Measurements from ENCODE around the gene PARD6G. TPM values are rescaled to one million over a fixed set of nuclear protein-coding genes. Genes with fewer than 3 reads are reported as not detected.

PARD6G gene
- total RNA-seq, 4 donors from 2014 or later, result 2.5 to 6.6 (median 3.6) TPM

GRCh38 chr18:80192653-80193385 is 54.5 kb downstream of the PARD6G start:
- Histone ChIP-seq H3K9me3 (no peaks in the 10 kb centered on the region), H3K27ac (no peak overlapping the region), H3K4me3 (no peak overlapping the region), H3K4me1 (no peaks in the 10 kb centered on the region), H3K27me3 (no peaks in the 10 kb centered on the region), H3K36me3 (no peaks in the 10 kb centered on the region)
- no peak for TF ChIP-seq POLR2A (IDR thresholded peaks at IDR 0.05)
- TF ChIP-seq, protein P1, sequence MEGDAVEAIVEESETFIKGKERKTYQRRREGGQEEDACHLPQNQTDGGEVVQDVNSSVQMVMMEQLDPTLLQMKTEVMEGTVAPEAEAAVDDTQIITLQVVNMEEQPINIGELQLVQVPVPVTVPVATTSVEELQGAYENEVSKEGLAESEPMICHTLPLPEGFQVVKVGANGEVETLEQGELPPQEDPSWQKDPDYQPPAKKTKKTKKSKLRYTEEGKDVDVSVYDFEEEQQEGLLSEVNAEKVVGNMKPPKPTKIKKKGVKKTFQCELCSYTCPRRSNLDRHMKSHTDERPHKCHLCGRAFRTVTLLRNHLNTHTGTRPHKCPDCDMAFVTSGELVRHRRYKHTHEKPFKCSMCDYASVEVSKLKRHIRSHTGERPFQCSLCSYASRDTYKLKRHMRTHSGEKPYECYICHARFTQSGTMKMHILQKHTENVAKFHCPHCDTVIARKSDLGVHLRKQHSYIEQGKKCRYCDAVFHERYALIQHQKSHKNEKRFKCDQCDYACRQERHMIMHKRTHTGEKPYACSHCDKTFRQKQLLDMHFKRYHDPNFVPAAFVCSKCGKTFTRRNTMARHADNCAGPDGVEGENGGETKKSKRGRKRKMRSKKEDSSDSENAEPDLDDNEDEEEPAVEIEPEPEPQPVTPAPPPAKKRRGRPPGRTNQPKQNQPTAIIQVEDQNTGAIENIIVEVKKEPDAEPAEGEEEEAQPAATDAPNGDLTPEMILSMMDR (IDR thresholded peaks at IDR 0.05), result no peak
- DNase-seq, result no peak

DNA sequence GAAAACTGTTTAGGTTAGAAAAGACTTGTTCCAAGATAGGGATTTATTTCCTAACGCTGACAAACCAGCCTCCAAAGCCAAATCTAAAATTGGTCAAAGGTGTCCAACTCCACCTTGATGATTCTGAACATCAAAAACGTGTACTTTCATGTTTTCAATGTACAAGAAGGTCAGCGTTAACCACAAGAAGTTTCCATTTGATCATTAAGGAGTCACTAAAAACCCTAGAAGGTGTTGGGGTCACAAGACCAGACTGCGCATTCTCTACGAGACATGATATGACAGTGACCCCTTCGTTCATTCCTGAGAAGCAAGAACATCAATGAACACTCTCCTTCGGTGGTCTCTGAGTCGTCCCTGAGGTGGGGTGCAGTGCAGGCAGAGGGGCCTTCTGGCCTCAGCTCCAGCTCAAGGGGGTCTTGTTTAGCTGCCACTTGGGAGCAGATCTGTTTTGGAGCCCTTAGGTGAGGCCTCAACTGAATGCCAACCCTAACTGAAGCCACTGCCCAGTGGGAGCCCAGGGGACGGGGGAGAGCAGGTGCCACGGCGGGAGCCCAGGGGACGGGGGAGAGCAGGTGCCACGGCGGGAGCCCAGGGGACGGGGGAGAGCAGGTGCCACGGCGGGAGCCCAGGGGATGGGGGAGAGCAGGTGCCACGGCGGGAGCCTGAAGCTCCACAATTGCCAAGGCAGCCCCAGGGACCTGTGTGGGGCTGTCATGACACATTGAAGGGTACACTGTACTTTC is 55.2 kb downstream of the PARD6G start:
- no peak overlapping the region for H3K27ac ChIP-seq
- TF ChIP-seq POLR2A (IDR thresholded peaks at IDR 0.05), result no peak
- TF ChIP-seq, protein P1 (IDR thresholded peaks at IDR 0.05), result no peak
- H3K4me3 ChIP-seq, result no peak overlapping the region
- H3K4me1 ChIP-seq, result no peaks in the 10 kb centered on the region
- H3K36me3 ChIP-seq, result no peaks in the 10 kb centered on the region
- no peaks in the 10 kb centered on the region for H3K27me3 ChIP-seq
- no peak for DNase-seq
- H3K9me3 ChIP-seq, result no peaks in the 10 kb centered on the region

- Histone ChIP-seq H3K9me3 (no peaks in the 10 kb centered on the region), H3K27me3 (no peaks in the 10 kb centered on the region), H3K4me1 (no peaks in the 10 kb centered on the region), H3K27ac (no peak overlapping the region), H3K36me3 (no peaks in the 10 kb centered on the region), H3K4me3 (no peak overlapping the region)
- TF ChIP-seq, protein P1 (IDR thresholded peaks at IDR 0.05), result no peak
- TF ChIP-seq POLR2A (IDR thresholded peaks at IDR 0.05), result no peak
- DNase-seq, result peak in 1 of 3 donors; percentile 29
Observed at GRCh38 chr18:80191264-80191663, 56.0 kb downstream of the PARD6G start.

DNA sequence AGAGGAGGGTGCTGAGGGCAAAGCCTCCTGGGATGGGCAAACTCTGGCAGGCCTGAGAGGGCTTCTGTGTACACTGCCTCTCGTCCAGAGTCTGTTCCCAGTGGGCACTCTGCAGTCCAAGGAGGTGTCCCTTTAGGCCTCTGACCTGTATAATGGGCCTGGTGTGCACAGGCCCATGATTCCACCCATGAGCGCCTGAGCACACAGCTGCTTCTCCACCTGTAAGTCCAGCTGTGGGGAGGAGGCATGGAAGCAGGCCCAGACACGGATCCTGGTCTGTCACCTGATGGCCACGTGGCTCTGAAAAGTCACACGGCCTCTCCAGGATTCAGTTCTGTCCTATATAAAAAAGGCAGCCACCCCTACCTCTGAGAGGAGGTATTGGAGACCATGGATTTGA is 57.0 kb downstream of the PARD6G start:
- H3K27me3 ChIP-seq, result no peaks in the 10 kb centered on the region
- DNase-seq, result no peak
- no peaks in the 10 kb centered on the region for H3K4me1 ChIP-seq
- no peak overlapping the region for H3K4me3 ChIP-seq
- H3K27ac ChIP-seq, result no peak overlapping the region
- H3K9me3 ChIP-seq, result no peaks in the 10 kb centered on the region
- no peak for TF ChIP-seq POLR2A (IDR thresholded peaks at IDR 0.05)
- TF ChIP-seq, protein P1 (IDR thresholded peaks at IDR 0.05), result no peak
- no peaks in the 10 kb centered on the region for H3K36me3 ChIP-seq

DNA sequence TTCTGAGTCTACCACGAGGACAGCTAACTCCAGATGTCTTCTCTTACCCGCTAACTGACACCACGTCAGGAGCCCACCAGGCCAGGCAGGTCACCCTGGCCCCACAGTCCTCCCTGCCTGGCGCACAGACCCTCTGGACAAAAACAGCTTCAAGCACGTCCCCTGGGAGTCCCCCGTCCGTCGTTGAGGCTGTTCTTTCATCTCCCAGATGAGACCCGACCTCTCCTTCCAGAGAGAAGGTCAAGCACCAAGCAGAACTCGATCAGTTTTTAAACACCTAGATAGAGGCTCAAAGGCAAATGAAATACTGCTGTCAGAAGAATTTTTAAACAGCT is 57.8 kb downstream of the PARD6G start:
- Histone ChIP-seq H3K4me3 (no peak overlapping the region), H3K27ac (no peak overlapping the region), H3K4me1 (no peaks in the 10 kb centered on the region), H3K36me3 (no peaks in the 10 kb centered on the region), H3K9me3 (no peaks in the 10 kb centered on the region), H3K27me3 (no peaks in the 10 kb centered on the region)
- no peak for DNase-seq
- TF ChIP-seq, protein P1 (IDR thresholded peaks at IDR 0.05), result no peak
- TF ChIP-seq POLR2A (IDR thresholded peaks at IDR 0.05), result no peak
